ENCODE results near the gene REV1. TPM values are rescaled to one million over a fixed set of nuclear protein-coding genes. Genes with fewer than 3 reads are reported as not detected.

Gene REV1
- total RNA-seq, 6 experiments from 2014 or later, result 12.6 to 21.6 (median 13.6) TPM

GRCh38 chr2:99422599-99422998 lies 67.2 kb downstream of the REV1 start:
- ATAC-seq, result no peak
- no peaks in the 10 kb centered on the region for H3K4me1 ChIP-seq
- intact Hi-C loops (cut with DNase I), result no loop called here
- 69% methylated on average over 3 of the region's 3 CpGs for WGBS (ENCODE audit: insufficient coverage, low coverage, low lambda C conversion rate, missing lambda C conversion rate)
- no peaks in the 10 kb centered on the region for H3K27me3 ChIP-seq
- no peak for DNase-seq
- no peak overlapping the region for H3K27ac ChIP-seq
- H3K36me3 ChIP-seq, result peaks cover 0 to 57% (median 11%) of the 10 kb centered on the region in 4 donors
- H3K4me3 ChIP-seq, result no peak overlapping the region
- H3K9me3 ChIP-seq, result no peaks in the 10 kb centered on the region
- no peak for TF ChIP-seq POLR2A (IDR thresholded peaks at IDR 0.05)
- TF ChIP-seq CTCF (IDR thresholded peaks at IDR 0.05), result no peak

DNA sequence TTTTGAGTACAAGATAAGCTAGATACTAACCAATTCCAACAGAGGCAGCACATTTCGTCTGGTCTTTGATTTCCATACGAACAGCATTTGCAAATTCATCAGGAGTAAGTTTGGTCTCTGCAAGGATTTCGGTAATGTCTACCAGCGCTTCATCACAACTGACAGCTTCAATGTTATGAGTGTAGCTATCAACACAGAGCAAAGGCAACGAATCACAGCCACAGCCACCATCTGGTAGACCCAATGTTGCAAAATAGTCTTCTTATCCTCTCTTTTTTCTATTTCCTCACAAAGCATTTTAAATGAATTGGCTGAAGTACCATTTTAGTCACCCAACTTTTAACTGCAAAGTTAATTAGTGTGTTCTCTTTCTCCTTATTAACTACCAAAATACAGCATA lies 68.3 kb downstream of the REV1 start:
- Histone ChIP-seq H3K27ac (no peak overlapping the region), H3K9me3 (no peaks in the 10 kb centered on the region), H3K4me1 (no peaks in the 10 kb centered on the region), H3K36me3 (peaks cover 0 to 68% (median 11%) of the 10 kb centered on the region in 4 donors), H3K27me3 (no peaks in the 10 kb centered on the region), H3K4me3 (no peak overlapping the region)
- intact Hi-C loops (cut with DNase I), result no loop called here
- no peak for ATAC-seq
- 90% methylated on average over 5 of the region's 5 CpGs for WGBS (ENCODE audit: insufficient coverage, low coverage, low lambda C conversion rate, missing lambda C conversion rate)
- TF ChIP-seq CTCF (IDR thresholded peaks at IDR 0.05), result no peak
- TF ChIP-seq POLR2A (IDR thresholded peaks at IDR 0.05), result no peak
- DNase-seq, result no peak

- ATAC-seq (no peak), DNase-seq (no peak)
- no peak for TF ChIP-seq POLR2A (IDR thresholded peaks at IDR 0.05)
- no peak for TF ChIP-seq CTCF (IDR thresholded peaks at IDR 0.05)
- 86% methylated on average over 5 of the region's 5 CpGs for WGBS (ENCODE audit: insufficient coverage, low coverage, low lambda C conversion rate, missing lambda C conversion rate)
- Histone ChIP-seq H3K27ac (no peak overlapping the region), H3K36me3 (peaks cover 0 to 73% (median 13%) of the 10 kb centered on the region in 4 donors), H3K4me3 (no peak overlapping the region), H3K4me1 (no peaks in the 10 kb centered on the region), H3K27me3 (no peaks in the 10 kb centered on the region), H3K9me3 (no peaks in the 10 kb centered on the region)
- intact Hi-C loops (cut with DNase I), result no loop called here
Measured at GRCh38 chr2:99420751-99421299, 69.0 kb downstream of the REV1 start.

GRCh38 chr2:99420031-99420430 lies 69.8 kb downstream of the REV1 start:
- DNase-seq, result no peak
- WGBS (ENCODE audit: insufficient coverage, low coverage, low lambda C conversion rate, missing lambda C conversion rate), result no CpG with 5 or more reads among the region's 1 CpG
- Histone ChIP-seq H3K36me3 (peaks cover 0 to 72% (median 14%) of the 10 kb centered on the region in 4 donors), H3K4me1 (no peaks in the 10 kb centered on the region), H3K4me3 (no peak overlapping the region), H3K27me3 (no peaks in the 10 kb centered on the region), H3K9me3 (no peaks in the 10 kb centered on the region), H3K27ac (no peak overlapping the region)
- TF ChIP-seq CTCF (IDR thresholded peaks at IDR 0.05), result no peak
- no peak for ATAC-seq
- intact Hi-C loops (cut with DNase I), result no loop called here

DNA sequence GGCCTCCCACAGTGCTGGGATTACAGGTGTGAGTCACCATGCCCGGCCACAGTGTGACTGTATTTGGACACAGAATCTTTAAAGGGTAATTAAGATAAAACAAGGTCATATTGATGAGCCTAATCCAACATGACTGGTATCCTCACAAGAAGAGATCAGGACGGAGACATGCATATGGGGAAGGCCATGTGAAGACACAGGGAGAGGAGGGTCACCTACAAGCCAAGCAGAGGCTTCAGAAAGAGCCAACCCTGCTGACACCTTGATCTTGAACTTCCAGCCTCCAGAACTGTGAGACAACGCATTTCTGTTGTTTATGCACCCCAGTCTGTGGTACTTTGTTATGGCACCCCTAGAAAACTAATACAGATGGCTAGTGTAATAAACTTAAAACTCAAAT lies 72.4 kb downstream of the REV1 start:
- Histone ChIP-seq H3K36me3 (peaks cover 0 to 62% (median 9%) of the 10 kb centered on the region in 4 donors), H3K27me3 (no peaks in the 10 kb centered on the region), H3K27ac (no peak overlapping the region), H3K9me3 (no peaks in the 10 kb centered on the region), H3K4me1 (no peaks in the 10 kb centered on the region), H3K4me3 (no peak overlapping the region)
- TF ChIP-seq CTCF (IDR thresholded peaks at IDR 0.05), result no peak
- TF ChIP-seq POLR2A (IDR thresholded peaks at IDR 0.05), result no peak
- DNase-seq (no peak), ATAC-seq (no peak)
- intact Hi-C loops (cut with DNase I), result no loop called here
- 100% methylated on average over 1 of the region's 3 CpGs for WGBS (ENCODE audit: insufficient coverage, low coverage, low lambda C conversion rate, missing lambda C conversion rate)
